Suppressor macrophage (primary cell): ENCODE measurements around the gene KRT77.
"Not testable (repeated sequence)": the region's sequence is repeated elsewhere in the genome, so short reads cannot be mapped to it uniquely, and the experiment has no call there.

ENCODE experiments used
- DNase-seq, 4 experiments: peaks; one replicate each; pipeline ENCODE4 v3.0.0-alpha.2; 2020 to 2022
- total RNA-seq, 17 experiments: gene quantifications; one replicate each; lab custom pipeline; 2026; ENCODE audit warnings: mixed read lengths in 6 of 17, inconsistent platforms in 3 of 17; lab: John Stamatoyannopoulos, UW

KRT77 gene
- 0 to 1.8 (median 0) reads per million in 17 experiments for total RNA-seq

GRCh38 chr12:52703424-52703823 is at the start of gene KRT77:
TSS of gene KRT77 (minus strand) at chr12:52703524. CDS start at chr12:52703434, 90 bp downstream.
- DNase-seq = no peak

- no peak for DNase-seq
Observed at GRCh38 chr12:52752516-52752915, 49.2 kb upstream of the KRT77 start.

- no peak for DNase-seq
Observed at GRCh38 chr12:52751795-52752194, 48.5 kb upstream of the KRT77 start.

GRCh38 chr12:52750532-52750931 is 47.2 kb upstream of the KRT77 start:
- DNase-seq = not testable (repeated sequence)

GRCh38 chr12:52749827-52750226 is 46.5 kb upstream of the KRT77 start:
- no peak for DNase-seq

GRCh38 chr12:52748578-52748977 is 45.3 kb upstream of the KRT77 start:
- no peak for DNase-seq

GRCh38 chr12:52745554-52745953 is 42.2 kb upstream of the KRT77 start:
- no peak for DNase-seq

- no peak for DNase-seq
Observed at GRCh38 chr12:52744493-52745156, 41.3 kb upstream of the KRT77 start.

GRCh38 chr12:52742822-52743457 is 39.6 kb upstream of the KRT77 start:
- DNase-seq = no peak

GRCh38 chr12:52742196-52742580 is 38.9 kb upstream of the KRT77 start:
- DNase-seq = no peak

- peak; percentile 29 to 70 (median 50) for DNase-seq
Observed at GRCh38 chr12:52741375-52742195, 38.3 kb upstream of the KRT77 start.

GRCh38 chr12:52740584-52740983 is 37.3 kb upstream of the KRT77 start:
- peak in 2 of 4 experiments; percentile 11 to 18 for DNase-seq

- no peak for DNase-seq
Observed at GRCh38 chr12:52739963-52740362, 36.6 kb upstream of the KRT77 start.

GRCh38 chr12:52735816-52736632 is 32.7 kb upstream of the KRT77 start:
- DNase-seq = no peak

GRCh38 chr12:52735106-52735505 is 31.8 kb upstream of the KRT77 start:
- no peak for DNase-seq

- peak in 1 of 4 experiments; percentile 10 for DNase-seq
Observed at GRCh38 chr12:52730793-52731192, 27.5 kb upstream of the KRT77 start.

- DNase-seq = no peak
Observed at GRCh38 chr12:52730383-52730782, 27.1 kb upstream of the KRT77 start.

- no peak for DNase-seq
Observed at GRCh38 chr12:52729147-52729546, 25.8 kb upstream of the KRT77 start.

- no peak for DNase-seq
Observed at GRCh38 chr12:52728374-52728773, 25.1 kb upstream of the KRT77 start.

- DNase-seq = no peak
Observed at GRCh38 chr12:52727037-52727436, 23.7 kb upstream of the KRT77 start.

GRCh38 chr12:52726451-52726850 is 23.1 kb upstream of the KRT77 start:
- no peak for DNase-seq

GRCh38 chr12:52724384-52724783 is 21.1 kb upstream of the KRT77 start:
- DNase-seq = no peak

- DNase-seq = no peak
Observed at GRCh38 chr12:52722680-52723079, 19.4 kb upstream of the KRT77 start.
